PC-3 (cell line): ENCODE measurements around the gene ARSG. TPM values are rescaled to one million over a fixed set of nuclear protein-coding genes. Genes with fewer than 3 reads are reported as not detected.
A peak's percentile ranks its signal among the peaks of the same experiment; 100 is the strongest.

Experiments
- ATAC-seq: fragments of 200-7000 bp; cut with Tn5 transposase; 2 replicates; pipeline ENCODE4 v1.9.1; 2020; ENCODE audit warnings: mild to moderate bottlenecking, moderate library complexity
- BruUV-seq: library from RNA; stranded (reverse); fragments of 400-500 nt; replicated peaks from 2 replicates; lab custom pipeline; 2021; lab: Mats Ljungman, UMichigan
- CTCF ChIA-PET: fragments of 300-600 bp; sonication (Branson Sonifier 250); formaldehyde crosslinking; loops from one replicate; lab custom pipeline; 2022; ENCODE audit warnings: antibody characterized with exemption; lab: Charles Lee
- POLR2A ChIA-PET: fragments of 300-600 bp; sonication (Branson Sonifier 250); formaldehyde crosslinking; loops from one replicate; lab custom pipeline; 2022; ENCODE audit warnings: antibody characterized with exemption; ENCODE audit not compliant: unreplicated experiment; lab: Charles Lee
- DNase-seq: peaks from one replicate; pipeline ENCODE4 v3.0.0-alpha.2; 2015
- H2AFZ ChIP-seq: fragments of 300-600 bp; sonication (generic); 2 replicates; pipeline ENCODE4 v1.6.0; 2016; ENCODE audit warnings: antibody characterized with exemption, low read length
- H3F3A ChIP-seq: fragments of 300-600 bp; sonication (generic); one replicate; pipeline ENCODE4 v1.6.0; 2017; ENCODE audit warnings: antibody characterized with exemption, low read length, control low read depth, mild to moderate bottlenecking; ENCODE audit not compliant: unreplicated experiment
- H3K27ac ChIP-seq: fragments of 300-600 bp; sonication (generic); 2 replicates; pipeline ENCODE4 v1.5.1; 2016; ENCODE audit warnings: mild to moderate bottlenecking, low read length
- H3K27me3 ChIP-seq: fragments of 300-600 bp; sonication (generic); 2 replicates; pipeline ENCODE4 v1.6.1; 2016; ENCODE audit warnings: low read length, mixed read lengths
- H3K36me3 ChIP-seq: fragments of 300-600 bp; sonication (generic); 2 replicates; pipeline ENCODE4 v1.6.1; 2016; ENCODE audit warnings: low read depth, mixed run types, low read length, mixed read lengths
- H3K4me1 ChIP-seq: fragments of 300-600 bp; sonication (generic); 2 replicates; pipeline ENCODE4 v1.5.1; 2016; ENCODE audit warnings: low read length; ENCODE audit not compliant: insufficient read depth
- H3K4me2 ChIP-seq: fragments of 300-600 bp; sonication (generic); 2 replicates; pipeline ENCODE4 v1.6.0; 2016; ENCODE audit warnings: low read length
- H3K4me3 ChIP-seq: fragments of 300-600 bp; sonication (generic); 2 replicates; pipeline ENCODE4 v1.5.1; 2016; ENCODE audit warnings: mild to moderate bottlenecking, low read length, mixed read lengths
- H3K79me2 ChIP-seq: fragments of 300-600 bp; sonication (generic); 2 replicates; pipeline ENCODE4 v1.6.1; 2017; ENCODE audit warnings: low read length, mixed read lengths
- H3K9ac ChIP-seq: fragments of 300-600 bp; sonication (generic); 2 replicates; pipeline ENCODE4 v1.6.0; 2016; ENCODE audit warnings: mild to moderate bottlenecking, low read length
- H3K9me2 ChIP-seq: fragments of 300-600 bp; sonication (generic); replicated peaks from 2 replicates; pipeline ENCODE4 v1.6.1; 2016; ENCODE audit warnings: mixed run types, low read length, mixed read lengths
- H3K9me3 ChIP-seq: fragments of 300-600 bp; sonication (generic); 2 replicates; pipeline ENCODE4 v1.6.1; 2016; ENCODE audit warnings: low read length, mixed read lengths
- H4K20me1 ChIP-seq: fragments of 300-600 bp; sonication (generic); 2 replicates; pipeline ENCODE4 v1.6.1; 2016; ENCODE audit warnings: low read length, mixed read lengths
- CTCF ChIP-seq: fragments of 300-600 bp; sonication (generic); conservative IDR thresholded peaks from 2 replicates; pipeline ENCODE4 v1.5.1; 2017; ENCODE audit warnings: antibody characterized with exemption, low read depth, mild to moderate bottlenecking, low read length
- EZH2 ChIP-seq: fragments of 300-600 bp; sonication (generic); IDR thresholded peaks from one replicate; pipeline ENCODE4 v1.6.1; 2017; ENCODE audit warnings: antibody characterized with exemption, mild to moderate bottlenecking, low read length; ENCODE audit not compliant: unreplicated experiment
- EZH2phosphoT487 ChIP-seq: fragments of 300-600 bp; sonication (generic); IDR thresholded peaks from 2 replicates; pipeline ENCODE4 v1.6.1; 2018; ENCODE audit warnings: mild to moderate bottlenecking, antibody characterized with exemption, low read length, borderline replicate concordance
- intact Hi-C: fragments of 100-400 bp; cut with micrococcal nuclease; formaldehyde crosslinking; loops from 2 replicates; pipeline ENCODE4 v1.9.0; 2023
- total RNA-seq: library from RNA; depleted of rRNA; stranded (reverse); fragments of >200 nt; gene quantifications from 2 replicates; pipeline ENCODE4 v1.2.3, GENCODE V29; 2014

Gene ARSG
- total RNA-seq, 1 experiment from 2014 or later = 2.1 TPM

- Histone ChIP-seq H4K20me1 (no peaks in the 10 kb centered on the region), H3K4me2 (no peak overlapping the region), H3K27ac (no peak overlapping the region), H3K9me2 (no peaks in the 10 kb centered on the region), H3K36me3 (no peaks in the 10 kb centered on the region), H3K4me3 (no peak overlapping the region), H3K27me3 (no peaks in the 10 kb centered on the region), H3K4me1 (peaks cover 7% of the 10 kb centered on the region), H3F3A (no peaks in the 10 kb centered on the region), H3K79me2 (no peaks in the 10 kb centered on the region), H3K9ac (no peak overlapping the region), H2AFZ (no peak overlapping the region), H3K9me3 (no peaks in the 10 kb centered on the region)
- ChIA-PET CTCF (no interaction called here), POLR2A (no interaction called here)
- ATAC-seq (no peak), DNase-seq (peak; percentile 45)
- TF ChIP-seq CTCF (peak; percentile 70), EZH2 (no peak)
- intact Hi-C loops = no loop called here
- no TSS peak for BruUV-seq
Measured at GRCh38 chr17:68431661-68432071, 140.4 kb downstream of the ARSG start.

GRCh38 chr17:68432086-68432864 lies 141.0 kb downstream of the ARSG start:
- no peak overlapping the region for H3K4me2 ChIP-seq
- H3K9me2 ChIP-seq = no peaks in the 10 kb centered on the region
- H3K4me3 ChIP-seq = no peak overlapping the region
- H3K36me3 ChIP-seq = no peaks in the 10 kb centered on the region
- intact Hi-C loops = no loop called here
- no peak overlapping the region for H3K27ac ChIP-seq
- H2AFZ ChIP-seq = no peak overlapping the region
- H4K20me1 ChIP-seq = no peaks in the 10 kb centered on the region
- H3K27me3 ChIP-seq = no peaks in the 10 kb centered on the region
- no peak overlapping the region for H3K9ac ChIP-seq
- H3K9me3 ChIP-seq = no peaks in the 10 kb centered on the region
- CTCF ChIA-PET = no interaction called here
- ATAC-seq (no peak), DNase-seq (no peak)
- BruUV-seq = no TSS peak
- H3K79me2 ChIP-seq = no peaks in the 10 kb centered on the region
- H3K4me1 ChIP-seq = peaks cover 7% of the 10 kb centered on the region
- H3F3A ChIP-seq = no peaks in the 10 kb centered on the region
- POLR2A ChIA-PET = no interaction called here
- TF ChIP-seq EZH2phosphoT487 (no peak), EZH2 (no peak), CTCF (0 out of 2 replicates have a peak, but pooled peaks have one; percentile 11)

GRCh38 chr17:68433211-68433610 lies 141.9 kb downstream of the ARSG start:
- CTCF ChIA-PET = interaction anchor here (0.5 kb wide), 1 partner anchor 1547 kb away, joined by 3 read pairs; no protein-coding TSS in a partner anchor

More at GRCh38 chr17:68433211-68433610, 141.9 kb downstream of the ARSG start:
- Histone ChIP-seq H3F3A (no peaks in the 10 kb centered on the region), H3K79me2 (no peaks in the 10 kb centered on the region), H4K20me1 (no peaks in the 10 kb centered on the region), H3K9ac (no peak overlapping the region), H3K36me3 (no peaks in the 10 kb centered on the region), H3K9me3 (no peaks in the 10 kb centered on the region), H3K4me3 (no peak overlapping the region), H3K4me1 (peaks cover 9% of the 10 kb centered on the region), H3K27ac (no peak overlapping the region), H3K27me3 (no peaks in the 10 kb centered on the region), H2AFZ (no peak overlapping the region), H3K9me2 (no peaks in the 10 kb centered on the region), H3K4me2 (no peak overlapping the region)
- DNase-seq (no peak), ATAC-seq (no peak)
- POLR2A ChIA-PET = no interaction called here
- BruUV-seq = no TSS peak
- TF ChIP-seq EZH2 = no peak
- TF ChIP-seq EZH2phosphoT487 = no peak
- TF ChIP-seq CTCF = no peak
- intact Hi-C loops = no loop called here
